Stimulated activated CD8-positive, alpha-beta memory T cell treated with anti-CD3 and anti-CD28 coated beads, Interleukin-15, amount 100 ng/mL, for 4 hours (primary cell): Measurements from ENCODE around the gene ITFG1.
"Not testable (repeated sequence)": the region's sequence is repeated elsewhere in the genome, so short reads cannot be mapped to it uniquely, and the experiment has no call there.

ENCODE experiments used
- DNase-seq, 2 donors: peaks; one replicate each; pipeline ENCODE4 v3.0.0-alpha.2; 2020; ENCODE audit warnings: low read depth in 2 of 2

Gene ITFG1

GRCh38 chr16:47473792-47474191 lies 12.9 kb upstream of the ITFG1 start:
- DNase-seq: no peak

- DNase-seq: not testable (repeated sequence)
Measured at GRCh38 chr16:47473004-47473403, 12.1 kb upstream of the ITFG1 start.

GRCh38 chr16:47470810-47471209 lies 9.9 kb upstream of the ITFG1 start:
- no peak for DNase-seq

GRCh38 chr16:47470211-47470610 lies 9.3 kb upstream of the ITFG1 start:
- no peak for DNase-seq

GRCh38 chr16:47469227-47469626 lies 8.4 kb upstream of the ITFG1 start:
- DNase-seq: no peak

- not testable (repeated sequence) for DNase-seq
Measured at GRCh38 chr16:47468070-47468689, 7.3 kb upstream of the ITFG1 start.

GRCh38 chr16:47467501-47467900 lies 6.6 kb upstream of the ITFG1 start:
- DNase-seq: no peak

GRCh38 chr16:47465919-47466630 lies 5.2 kb upstream of the ITFG1 start:
- DNase-seq: no peak

GRCh38 chr16:47463771-47464624 lies 3.1 kb upstream of the ITFG1 start:
- no peak for DNase-seq

GRCh38 chr16:47461598-47462266 lies 869 bp upstream of the ITFG1 start:
- no peak for DNase-seq

- no peak for DNase-seq
Measured at GRCh38 chr16:47460359-47460710, 528 bp downstream of the ITFG1 start.

GRCh38 chr16:47459603-47460002 lies 1.3 kb downstream of the ITFG1 start:
- DNase-seq: no peak

GRCh38 chr16:47458331-47458730 lies 2.5 kb downstream of the ITFG1 start:
- no peak for DNase-seq

- no peak for DNase-seq
Measured at GRCh38 chr16:47449788-47450187, 11.1 kb downstream of the ITFG1 start.

- DNase-seq: no peak
Measured at GRCh38 chr16:47448830-47449575, 11.9 kb downstream of the ITFG1 start.

GRCh38 chr16:47446431-47446830 lies 14.4 kb downstream of the ITFG1 start:
- no peak for DNase-seq

GRCh38 chr16:47442884-47443283 lies 18.0 kb downstream of the ITFG1 start:
- DNase-seq: not testable (repeated sequence)

GRCh38 chr16:47440066-47440465 lies 20.8 kb downstream of the ITFG1 start:
- not testable (repeated sequence) for DNase-seq

- not testable (repeated sequence) for DNase-seq
Measured at GRCh38 chr16:47434274-47434673, 26.6 kb downstream of the ITFG1 start.

GRCh38 chr16:47431960-47432359 lies 28.9 kb downstream of the ITFG1 start:
- no peak for DNase-seq

GRCh38 chr16:47426806-47427205 lies 34.1 kb downstream of the ITFG1 start:
- no peak for DNase-seq
